Epidermal melanocyte (primary cell): Measurements from ENCODE around the gene SVIL.
"Not testable (repeated sequence)": the region's sequence is repeated elsewhere in the genome, so short reads cannot be mapped to it uniquely, and the experiment has no call there.

Source experiments
- DNase-seq: peaks from one replicate; pipeline ENCODE4 v3.0.0; 2011; ENCODE audit warnings: low spot score; ENCODE audit not compliant: insufficient read length

SVIL gene

DNA sequence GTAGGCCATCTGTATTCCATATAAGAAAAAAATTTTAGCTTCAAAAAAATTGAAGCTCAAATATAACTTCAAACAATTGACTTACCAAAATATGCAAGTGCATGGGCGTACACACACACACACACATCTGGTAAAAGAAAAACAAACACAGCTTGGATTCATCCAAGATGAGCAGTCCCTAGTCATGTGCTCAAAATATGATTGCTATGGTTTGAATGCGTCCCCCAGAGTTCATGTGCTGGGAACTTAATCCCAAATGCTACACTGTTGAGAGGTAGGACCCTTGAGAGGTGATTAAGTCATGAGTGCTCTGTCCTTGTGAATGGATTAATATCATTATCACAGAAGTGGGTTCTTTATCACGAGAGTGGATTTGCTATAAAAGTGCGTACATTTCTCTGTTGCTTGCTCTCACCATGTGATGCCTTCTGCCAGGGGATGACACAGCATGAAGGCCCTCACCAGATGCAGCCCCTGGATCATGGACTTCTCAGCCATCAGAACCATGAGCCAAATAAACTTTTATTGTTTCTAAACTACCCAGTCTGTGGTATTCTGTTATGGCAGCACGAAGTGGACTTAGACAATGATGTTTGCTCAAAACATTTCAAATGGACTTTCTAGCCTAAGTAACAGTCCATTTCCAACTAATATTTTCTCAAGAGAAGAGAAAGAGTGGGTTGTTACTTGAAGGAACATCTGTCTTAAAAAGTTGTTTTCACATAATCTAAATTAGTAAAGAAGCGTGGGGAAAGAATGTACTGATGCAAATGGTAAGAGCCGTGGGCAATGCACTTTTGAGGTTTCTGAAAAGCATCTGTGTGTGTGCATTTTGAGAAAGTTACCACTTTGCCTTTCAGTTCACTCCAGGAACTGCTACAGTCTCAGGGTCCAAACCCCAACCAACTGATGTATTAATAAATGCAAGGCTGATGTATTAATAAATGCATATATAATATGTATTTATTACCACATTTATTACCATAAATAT lies 15.1 kb upstream of the SVIL start:
- no peak for DNase-seq

DNA sequence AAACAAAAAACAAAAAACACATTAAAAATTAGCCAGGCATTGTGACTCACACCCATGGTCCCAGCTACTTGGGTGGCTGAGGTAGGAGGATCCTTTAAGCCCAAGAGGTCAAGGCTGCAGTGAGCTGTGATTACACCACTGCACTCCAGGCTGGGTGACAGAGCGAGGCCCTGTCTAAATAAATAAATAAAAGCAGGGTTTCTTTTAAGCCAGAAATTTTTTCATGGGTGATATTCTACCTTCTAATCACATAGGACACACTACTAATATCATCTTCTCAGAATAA lies 14.2 kb upstream of the SVIL start:
- DNase-seq: no peak

DNA sequence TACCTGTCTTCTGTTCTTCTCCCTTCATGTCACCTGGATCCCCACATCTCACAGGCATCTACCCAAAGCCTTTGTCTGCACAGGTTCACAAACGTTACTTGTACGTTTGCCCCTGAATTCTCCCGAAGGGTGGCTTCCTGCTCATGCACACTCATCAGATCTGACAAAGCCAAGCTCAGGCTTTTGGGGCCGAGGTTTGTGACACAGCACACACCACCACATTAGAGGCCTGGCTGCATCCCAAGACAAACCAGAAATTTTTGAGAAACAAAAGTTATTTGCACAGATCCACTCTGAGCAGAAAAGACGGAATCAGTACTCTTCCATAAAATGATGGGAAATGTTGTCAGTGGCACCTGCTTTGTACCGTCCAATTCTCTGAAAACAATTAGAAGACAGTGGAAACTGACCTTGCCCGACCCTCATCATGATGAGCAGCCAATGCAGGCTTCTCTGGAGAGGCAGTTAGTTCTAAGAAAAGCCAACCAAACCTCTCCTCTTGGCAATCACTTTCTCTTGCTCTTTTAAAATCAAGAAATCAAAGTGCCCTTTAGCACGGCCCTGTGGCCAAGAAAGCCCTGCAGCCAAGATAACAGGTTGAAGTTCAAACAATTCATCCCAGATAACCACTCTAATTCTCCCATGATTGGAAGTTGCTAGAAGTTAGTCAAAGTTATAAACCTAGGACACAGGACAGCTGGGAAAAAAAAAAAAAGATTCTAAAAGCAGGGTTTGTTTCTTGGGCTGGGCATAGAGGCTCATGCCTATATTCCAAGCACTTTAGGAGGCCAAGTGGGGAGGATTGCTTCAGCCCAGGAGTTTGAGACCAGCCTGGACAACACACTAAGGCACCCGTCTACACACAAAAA lies 13.6 kb upstream of the SVIL start:
- DNase-seq: no peak

DNA sequence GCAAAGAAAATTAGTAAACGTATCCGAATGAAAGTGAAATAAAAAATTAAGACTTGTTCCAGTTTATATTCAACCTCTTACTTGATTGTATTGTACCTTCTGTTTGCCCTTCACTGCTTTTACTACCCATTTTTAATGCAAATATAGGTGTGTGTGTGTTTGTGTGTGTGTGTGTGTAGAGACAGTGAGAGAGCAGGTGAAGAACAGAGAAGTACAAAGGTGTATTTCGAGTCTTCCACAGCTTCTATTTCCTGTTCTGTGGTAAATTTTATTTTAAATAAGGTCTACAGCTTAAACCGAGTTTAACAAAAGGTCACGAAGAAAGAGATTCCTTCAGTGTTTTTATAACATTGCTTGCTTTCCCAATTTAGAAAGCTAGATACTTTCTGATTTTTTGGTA lies 12.7 kb upstream of the SVIL start:
- DNase-seq: no peak

DNA sequence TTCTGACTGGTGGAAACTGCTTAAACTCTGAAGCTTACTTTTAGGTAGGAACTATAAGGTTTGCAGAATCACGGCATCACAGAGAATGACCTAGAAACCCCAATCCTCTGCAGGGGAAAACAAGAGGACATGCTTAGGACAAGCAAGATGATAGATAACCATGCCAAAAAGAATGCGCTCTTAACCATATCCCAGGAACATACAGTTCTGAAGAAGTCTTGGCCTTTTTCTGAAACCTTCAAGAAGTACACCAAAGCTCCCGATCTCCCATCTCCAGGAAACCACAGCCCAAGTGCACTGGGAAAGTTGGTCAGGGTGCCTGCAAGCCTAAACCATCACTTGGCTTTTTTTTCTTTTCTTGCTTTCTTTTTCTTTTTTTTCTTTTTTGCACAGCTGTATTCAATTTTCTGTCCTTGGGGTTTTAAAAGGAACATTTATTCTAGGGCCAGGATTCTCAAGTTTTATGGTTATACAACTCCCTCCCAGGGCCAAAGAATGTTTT lies 12.2 kb upstream of the SVIL start:
- DNase-seq: no peak

DNA sequence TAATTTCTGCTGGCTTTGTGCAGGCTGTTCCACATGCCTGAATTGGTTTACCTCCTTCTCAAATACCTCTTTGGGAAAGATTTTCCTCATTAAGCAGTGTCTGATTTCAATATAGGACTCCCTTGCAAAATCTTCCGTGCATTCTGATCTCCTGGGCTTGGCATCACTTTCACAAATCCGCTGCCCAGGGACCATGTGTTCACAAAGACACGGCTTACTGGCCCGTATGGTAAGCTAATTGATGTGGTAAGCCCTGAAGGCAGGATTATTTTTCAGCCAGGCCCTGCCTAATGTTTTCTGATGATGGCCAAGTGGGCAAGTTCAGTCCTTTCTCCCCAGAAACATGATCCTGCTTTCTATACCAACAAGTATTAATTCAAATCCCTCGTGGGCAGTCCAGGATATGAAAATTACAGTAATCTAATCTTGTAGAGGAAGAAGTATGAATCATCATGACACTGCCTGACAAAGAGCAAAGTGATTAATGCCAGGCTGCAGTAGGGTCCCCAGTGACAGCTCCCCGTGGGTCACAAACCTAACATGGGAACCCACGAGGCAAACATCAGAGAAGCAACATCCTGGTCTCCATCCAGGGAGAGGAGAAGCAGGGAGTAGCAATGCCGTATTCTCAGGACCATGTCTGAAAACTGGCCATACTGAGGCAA lies 11.6 kb upstream of the SVIL start:
- DNase-seq: peak; percentile 43

DNA sequence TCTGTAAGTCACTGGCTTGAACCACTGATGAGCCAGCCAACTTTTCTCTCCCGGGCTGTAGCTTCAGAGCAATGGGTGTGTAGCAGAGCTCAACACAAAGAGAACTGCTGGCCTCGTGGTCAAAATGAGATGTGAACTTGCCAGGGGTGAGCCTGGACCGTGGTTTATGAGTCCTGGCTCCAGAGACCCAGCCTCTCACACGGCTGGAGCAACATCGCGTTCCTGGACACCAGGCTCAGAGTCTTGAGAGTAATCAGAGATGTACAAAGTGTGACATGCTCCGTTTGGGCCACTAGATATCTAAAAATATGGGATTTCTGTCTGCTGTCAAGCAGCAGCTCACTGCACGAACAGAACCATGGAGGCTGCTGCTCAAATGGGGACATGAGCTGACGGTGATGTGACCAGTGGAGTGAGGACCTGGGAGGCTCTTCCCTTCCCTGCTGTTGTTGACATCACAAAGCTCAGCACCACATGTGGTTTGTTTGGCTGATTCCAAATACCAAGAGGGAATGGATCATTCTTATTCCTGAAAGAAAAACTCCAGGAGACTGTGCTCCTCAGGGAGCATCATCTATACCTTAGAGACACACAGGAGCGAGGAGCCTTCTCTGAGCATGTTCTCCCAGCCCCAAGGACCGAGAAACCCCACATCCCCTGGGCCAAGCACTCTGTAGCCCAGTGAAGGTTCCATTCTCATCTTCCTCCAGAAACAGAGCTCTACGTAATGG lies 9.2 kb upstream of the SVIL start:
- no peak for DNase-seq

DNA sequence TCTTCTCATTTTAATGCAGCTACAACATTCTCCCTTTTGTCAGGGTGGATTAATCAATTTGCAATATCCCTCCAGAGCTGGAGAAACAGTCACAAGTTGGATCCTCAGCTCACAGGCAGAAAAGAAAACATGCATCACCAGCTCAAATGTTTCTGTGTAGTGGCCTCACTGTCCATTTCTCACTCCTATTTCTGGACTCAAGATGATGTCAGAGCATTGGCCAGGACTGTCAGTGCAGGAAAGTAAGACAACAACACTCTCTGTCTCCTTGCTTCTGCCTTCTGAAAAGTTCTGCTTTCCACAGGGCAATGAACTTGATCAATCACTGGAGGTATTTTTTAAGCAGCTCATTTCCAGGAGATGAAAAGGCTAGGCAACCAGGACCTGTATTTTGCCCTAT lies 8.2 kb upstream of the SVIL start:
- no peak for DNase-seq

DNA sequence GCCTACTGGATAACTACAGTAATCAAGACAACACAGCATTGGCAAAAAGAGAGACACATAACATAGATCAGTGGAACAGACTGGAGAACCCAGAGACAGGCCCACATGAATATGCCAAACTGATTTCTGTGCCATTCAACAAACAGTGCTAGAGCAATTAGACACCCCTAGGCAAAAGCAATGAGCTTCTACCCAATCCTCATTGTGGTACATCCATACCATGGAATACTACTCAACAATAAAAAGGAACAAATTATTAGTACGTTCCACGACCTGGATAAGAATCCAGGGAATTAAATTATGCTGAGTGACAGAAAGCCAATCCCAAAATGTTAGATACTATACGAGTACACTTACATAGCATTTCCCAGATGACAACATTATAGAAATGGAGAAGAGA lies 2.8 kb upstream of the SVIL start:
- no peak for DNase-seq

DNA sequence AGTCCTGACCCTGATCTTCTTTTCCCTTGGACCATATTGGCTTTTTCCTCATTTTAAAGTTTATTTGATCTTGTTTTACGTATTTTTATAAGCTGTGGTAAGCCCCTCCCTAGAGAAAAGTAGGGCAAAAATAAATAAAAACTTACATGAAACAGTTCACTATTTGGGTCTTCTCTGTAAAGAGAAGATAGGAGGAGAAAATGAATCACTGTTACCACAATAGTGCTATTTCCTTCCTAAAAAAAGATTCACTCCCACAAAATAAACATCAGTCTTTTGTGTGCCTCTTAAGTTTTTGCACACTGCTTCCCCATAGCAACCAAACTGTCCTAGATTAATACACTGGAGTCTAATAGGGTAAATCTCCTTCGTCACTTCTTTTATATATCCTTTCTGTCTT lies 1.4 kb upstream of the SVIL start:
- DNase-seq: no peak

DNA sequence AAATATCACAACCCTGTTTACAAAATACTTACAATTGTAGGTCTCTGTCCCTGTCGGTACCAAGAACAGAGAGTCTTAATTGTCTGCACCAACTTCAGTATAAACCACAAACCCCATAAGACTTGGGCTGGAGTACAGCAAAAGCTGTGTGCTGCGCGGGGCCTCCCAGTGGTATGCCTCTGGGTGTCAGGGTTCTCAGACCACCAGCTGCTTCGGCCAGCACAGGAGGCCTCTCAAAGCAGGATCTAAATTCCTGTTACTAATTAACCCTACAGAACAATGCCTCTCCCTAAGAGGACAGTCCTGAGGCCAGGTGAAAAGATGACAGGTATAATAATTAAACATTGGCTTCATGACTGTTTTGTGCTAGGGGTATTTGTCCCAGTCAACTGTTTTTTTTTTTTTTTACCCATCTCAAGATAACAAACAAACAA lies 957 bp upstream of the SVIL start:
- DNase-seq: no peak

DNA sequence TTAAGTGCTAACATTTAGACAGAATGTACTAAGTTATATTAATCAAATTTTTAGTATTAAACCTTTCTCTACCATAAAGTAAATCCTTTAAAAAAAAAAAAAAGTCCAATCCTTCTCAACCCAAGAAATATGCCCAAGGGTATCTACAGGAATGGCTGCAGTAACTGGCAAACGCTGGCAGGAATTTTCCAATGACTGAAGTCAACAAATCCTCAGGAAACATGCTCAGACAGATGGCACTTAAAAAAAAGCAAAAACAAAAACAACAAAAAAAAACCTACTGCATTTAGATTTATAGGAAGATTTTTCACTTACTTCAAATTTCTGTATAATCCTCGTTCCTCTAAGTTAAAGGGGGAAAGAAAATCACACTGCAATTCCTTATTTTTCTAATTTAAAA lies 666 bp downstream of the SVIL start:
- no peak for DNase-seq

DNA sequence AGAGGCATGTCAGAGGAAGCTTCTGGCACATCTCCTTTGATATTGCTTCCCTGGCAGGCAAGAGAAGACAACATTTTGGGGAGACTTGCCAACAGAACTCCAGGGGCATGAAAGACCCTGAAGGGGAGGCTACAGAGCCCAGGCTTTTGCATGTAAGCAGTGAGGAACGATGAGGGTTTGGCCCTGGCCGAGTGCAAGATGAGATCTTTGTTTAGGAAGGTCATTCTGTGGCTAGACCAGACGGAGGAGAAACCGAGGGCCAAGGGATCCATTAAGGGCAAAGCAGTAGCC lies 3.8 kb downstream of the SVIL start:
- DNase-seq: no peak

DNA sequence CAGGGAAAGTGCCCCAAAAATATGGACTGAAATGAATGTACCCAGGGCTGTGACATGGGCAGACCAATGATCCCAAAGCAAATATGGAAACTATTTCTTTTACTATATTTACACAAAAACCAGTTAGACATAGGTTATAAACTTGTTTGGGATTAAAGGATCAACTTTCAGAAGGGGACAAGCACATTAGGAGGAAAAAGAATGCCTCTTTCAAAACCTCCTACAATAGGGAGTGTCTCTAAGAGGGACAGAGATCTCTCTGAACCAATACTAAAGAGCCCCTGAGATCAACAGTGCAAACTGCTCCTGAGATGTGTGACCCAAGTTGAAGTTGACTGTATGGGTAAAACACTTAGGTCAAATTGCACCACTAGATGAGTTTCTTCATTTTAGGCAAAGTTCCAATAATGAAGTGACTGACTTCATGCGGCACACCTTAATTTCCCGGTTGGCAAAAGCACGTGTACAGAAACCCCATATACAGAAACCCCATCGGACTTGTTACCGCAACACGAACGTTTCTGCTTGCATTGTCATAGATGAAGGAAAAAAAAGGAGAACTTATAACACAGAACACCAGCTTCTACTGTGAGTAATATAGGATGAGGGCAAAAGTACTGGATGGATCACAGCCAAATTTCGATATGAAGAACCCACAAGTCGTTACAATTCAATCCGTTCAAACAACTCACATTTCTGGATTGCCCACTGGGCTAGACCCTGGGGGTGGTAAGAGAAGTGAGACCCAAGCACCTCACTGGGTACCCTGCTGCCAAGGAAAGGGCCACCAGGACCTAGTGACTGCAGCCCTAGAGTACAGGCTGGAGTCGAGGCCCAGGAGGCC lies 4.3 kb downstream of the SVIL start:
- DNase-seq: no peak

DNA sequence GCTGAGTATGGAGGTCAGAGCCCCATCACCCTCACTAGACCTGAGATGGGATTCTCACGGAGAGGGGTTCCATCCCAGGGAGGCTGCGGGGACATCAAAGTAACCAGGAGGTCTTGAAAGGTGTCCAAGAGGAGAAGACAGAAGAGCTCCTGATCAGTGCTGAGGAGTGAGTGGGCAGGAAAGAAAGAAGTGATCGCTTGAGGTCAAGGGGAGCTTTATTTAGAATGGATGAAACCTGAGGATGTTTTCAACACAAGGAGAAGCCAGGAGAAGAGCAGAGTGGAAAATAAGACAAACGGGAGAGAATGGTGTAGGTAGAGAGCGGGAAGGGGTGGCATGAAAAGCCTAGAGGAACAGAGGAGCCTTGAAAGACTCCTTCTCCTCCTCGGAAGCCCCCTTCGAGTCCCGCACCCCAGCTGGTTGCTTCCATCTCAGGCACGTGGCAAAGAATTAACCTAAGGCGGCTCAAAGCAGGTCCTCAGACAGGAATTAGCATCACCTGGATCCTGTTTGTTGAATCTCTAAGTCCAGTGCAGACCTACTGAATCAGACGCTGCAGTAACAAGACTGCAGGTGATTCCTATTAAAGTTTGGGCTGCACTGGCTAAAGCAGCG lies 5.8 kb downstream of the SVIL start:
- DNase-seq: no peak

DNA sequence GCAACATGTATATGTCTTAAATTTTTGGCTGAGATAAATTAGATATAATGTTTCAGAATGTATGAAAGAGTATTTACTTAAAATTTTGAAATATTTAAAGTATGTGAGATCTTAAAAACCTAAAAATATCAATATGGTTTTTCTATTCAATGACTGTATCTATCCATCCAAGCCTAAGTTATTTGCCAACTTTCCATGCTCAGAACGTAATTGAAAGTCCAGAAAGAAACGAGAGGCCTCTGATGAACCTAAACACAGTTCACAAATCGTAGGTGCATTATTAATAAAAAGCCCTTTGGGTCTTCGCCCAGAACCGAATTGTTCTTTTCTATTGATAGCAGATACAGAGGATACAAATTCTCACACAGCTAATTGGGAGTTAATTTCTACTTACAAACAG lies 6.5 kb downstream of the SVIL start:
- no peak for DNase-seq

DNA sequence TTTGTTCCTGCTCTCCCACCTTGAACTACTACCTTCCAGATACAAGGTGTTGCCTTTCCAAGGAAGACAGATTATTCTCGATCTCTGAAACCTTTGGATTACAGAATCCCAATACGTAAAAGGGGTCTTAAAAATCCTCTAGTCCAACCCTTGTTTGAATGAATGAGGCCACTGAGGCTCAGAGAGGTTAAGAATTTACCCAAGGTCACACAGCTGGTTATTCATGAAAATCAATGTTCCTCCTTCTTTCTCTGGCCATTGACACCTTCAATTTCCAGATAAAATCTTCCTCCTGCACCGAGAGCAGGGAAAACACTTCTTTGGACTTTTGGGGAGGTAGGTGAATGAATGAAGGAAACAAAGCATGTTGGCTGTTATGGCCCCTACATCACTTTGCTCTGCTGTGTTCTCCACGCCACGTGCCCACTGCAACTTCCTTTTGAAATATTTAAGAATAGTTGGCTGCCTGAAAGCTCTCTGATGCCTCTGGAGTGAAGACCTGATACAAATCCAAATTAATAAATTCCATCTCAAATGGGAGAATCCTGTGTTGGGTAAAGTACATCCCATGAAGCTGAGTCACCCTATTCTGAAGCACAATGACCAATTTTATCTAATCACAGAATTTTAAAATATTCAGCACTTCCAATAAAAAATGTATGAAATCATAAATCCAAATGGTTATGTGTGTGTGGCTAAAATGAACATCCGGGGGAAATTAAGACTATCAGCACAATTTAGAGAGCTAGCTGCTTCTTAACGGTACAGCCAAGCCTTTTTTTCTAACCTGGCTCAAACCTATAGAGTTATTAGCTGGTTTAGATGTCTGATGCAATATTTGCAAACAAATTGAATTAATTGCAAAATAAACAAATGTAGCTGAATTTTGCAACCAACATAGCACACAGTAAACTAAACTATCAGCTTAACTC lies 7.3 kb downstream of the SVIL start:
- DNase-seq: peak; percentile 43

DNA sequence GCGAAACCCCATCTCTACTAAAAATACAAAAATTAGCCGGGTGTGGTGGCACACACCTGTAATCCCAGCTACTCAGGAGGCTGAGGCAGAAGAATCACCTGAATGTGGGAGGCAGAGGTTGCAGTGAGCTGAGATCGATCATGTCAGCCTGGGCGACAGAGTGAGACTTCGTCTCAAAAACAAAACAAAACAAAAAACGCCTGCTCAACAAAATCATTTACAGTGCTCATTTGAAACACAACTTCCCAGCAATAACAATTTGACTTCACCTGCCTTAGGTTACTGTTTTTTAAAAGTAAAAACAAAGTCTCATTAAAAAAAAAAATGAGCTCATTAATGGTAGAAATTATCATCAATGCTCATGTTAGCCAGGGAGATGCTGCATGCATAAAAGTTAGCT lies 10.4 kb downstream of the SVIL start:
- not testable (repeated sequence) for DNase-seq

DNA sequence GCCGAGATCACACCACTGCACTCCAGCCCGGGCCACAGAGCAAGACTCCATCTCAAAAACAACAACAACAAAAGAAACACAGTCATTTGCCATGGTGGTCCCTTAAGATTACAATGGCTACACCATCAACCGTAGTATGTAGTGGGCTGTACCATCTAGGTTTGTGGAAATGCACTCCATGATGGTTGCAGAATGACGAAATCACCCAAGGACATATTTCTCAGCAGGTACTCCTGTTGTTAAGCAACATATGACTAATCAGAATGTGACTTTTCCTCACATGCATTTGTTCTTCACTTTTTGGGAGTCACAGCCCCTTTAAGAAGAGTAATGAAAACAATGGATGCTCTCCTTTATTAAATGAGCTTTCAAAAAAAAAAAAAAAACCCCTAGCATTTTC lies 11.0 kb downstream of the SVIL start:
- no peak for DNase-seq
